OCI-LY3 (cell line): ENCODE measurements around the gene CHRD.

Source experiments
- H2AFZ ChIP-seq: fragments of 200-600, 300-600 bp; shearing (Covaris generic); 2 replicates; pipeline ENCODE4 v1.6.0; 2014; ENCODE audit warnings: antibody characterized with exemption, low read depth, low read length
- H3K27ac ChIP-seq: fragments of 200-600, 300-600 bp; sonication (generic); 2 replicates; pipeline ENCODE4 v1.5.1; 2014; ENCODE audit warnings: mild to moderate bottlenecking, low read length, moderate library complexity, mixed read lengths
- H3K27me3 ChIP-seq: fragments of 200-600, 300-600 bp; sonication (generic); 2 replicates; pipeline ENCODE4 v1.6.1; 2014; ENCODE audit warnings: low read depth, low read length, mixed read lengths
- H3K36me3 ChIP-seq: fragments of 200-600, 300-600 bp; sonication (generic); replicated peaks from 2 replicates; pipeline ENCODE3; 2014; ENCODE audit warnings: low read depth, low read length, mixed read lengths
- H3K4me1 ChIP-seq: fragments of 300-600, 200-600 bp; sonication (generic); 2 replicates; pipeline ENCODE4 v1.6.1; 2014; ENCODE audit warnings: low read length, mixed read lengths
- H3K4me2 ChIP-seq: fragments of 200-600, 300-600 bp; sonication (generic); 2 replicates; pipeline ENCODE4 v1.6.1; 2014; ENCODE audit warnings: low read length, mixed read lengths
- H3K4me3 ChIP-seq: fragments of 300-600, 200-600 bp; sonication (generic); 2 replicates; pipeline ENCODE4 v1.5.1; 2014; ENCODE audit warnings: antibody characterized with exemption, mild to moderate bottlenecking, low read length, moderate library complexity
- H3K79me2 ChIP-seq: fragments of 300-600, 200-600 bp; shearing (Covaris generic); 2 replicates; pipeline ENCODE4 v1.6.1; 2014; ENCODE audit warnings: mild to moderate bottlenecking, low read length, mixed read lengths
- H3K9ac ChIP-seq: fragments of 300-600, 200-600 bp; shearing (Covaris generic); 2 replicates; pipeline ENCODE4 v1.6.0; 2014; ENCODE audit warnings: mild to moderate bottlenecking, low read length, moderate library complexity
- H3K9me3 ChIP-seq: fragments of 200-600, 300-600 bp; shearing (Covaris generic); 2 replicates; pipeline ENCODE4 v1.6.1; 2014; ENCODE audit warnings: low read length, mixed read lengths; ENCODE audit not compliant: insufficient read depth
- H4K20me1 ChIP-seq: fragments of 200-600, 300-600 bp; sonication (generic); 2 replicates; pipeline ENCODE4 v1.6.1; 2016; ENCODE audit warnings: low read length, mixed read lengths; ENCODE audit not compliant: insufficient read depth
- EZH2phosphoT487 ChIP-seq: fragments of 200-600 bp; shearing (Covaris generic); IDR thresholded peaks from 2 replicates; pipeline ENCODE4 v1.6.1; 2018; ENCODE audit warnings: antibody characterized with exemption, mixed run types, low read depth
- TF ChIP-seq, protein P1 (sequence below): fragments of 200-600, 300-600 bp; sonication (generic); IDR thresholded peaks from 2 replicates; pipeline ENCODE4 v1.5.1; 2014; ENCODE audit warnings: antibody characterized with exemption, low read length, low read depth

Gene CHRD

DNA sequence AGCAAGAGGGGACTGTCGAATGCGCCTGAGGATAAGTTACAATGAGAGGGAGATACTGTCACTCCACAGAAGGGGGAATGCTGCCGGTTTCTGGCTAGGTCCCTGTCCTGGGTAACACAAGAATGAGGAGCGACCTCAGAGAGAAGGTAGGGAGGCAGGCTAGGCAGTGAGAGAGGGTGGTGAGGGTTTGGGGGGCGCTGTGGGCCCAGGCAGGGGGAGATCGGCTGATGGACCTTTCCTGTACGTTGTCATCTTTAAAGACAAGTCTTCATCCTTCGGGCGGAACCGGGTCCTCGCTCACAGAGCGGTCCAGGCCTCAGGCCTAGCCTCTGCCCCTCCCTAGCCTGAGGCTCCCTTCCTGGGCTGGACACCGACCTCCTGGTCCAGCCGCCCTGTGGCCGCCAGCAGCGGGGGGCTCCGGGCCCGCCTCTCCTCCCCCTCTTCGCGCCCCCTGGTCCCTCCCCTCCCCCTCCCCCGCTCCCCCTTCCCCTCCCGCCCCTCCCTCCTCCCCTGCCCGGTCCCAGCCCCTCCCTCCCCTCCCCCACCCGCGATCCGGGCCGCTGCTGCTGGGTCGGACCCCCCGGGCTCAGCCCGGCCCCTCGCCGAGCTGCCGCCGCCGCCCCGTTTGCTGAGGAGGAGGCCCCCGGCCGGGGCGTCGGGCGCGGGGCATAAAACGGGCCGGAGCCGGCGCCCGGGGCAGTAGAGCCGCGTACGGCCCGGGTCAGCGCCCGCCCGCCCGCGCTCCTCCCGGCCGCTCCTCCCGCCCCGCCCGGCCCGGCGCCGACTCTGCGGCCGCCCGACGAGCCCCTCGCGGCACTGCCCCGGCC, at the start of gene CHRD:
CHRD (plus strand) TSS at position 697 of the 827 bp plus-strand sequence. CDS start 265 bp downstream, outside the sequence.
- no peaks in the 10 kb centered on the region for H4K20me1 ChIP-seq
- no peak within 1 kb of the TSS for H3K4me2 ChIP-seq
- no peaks in the 10 kb centered on the region for H3K79me2 ChIP-seq
- H3K4me1 ChIP-seq: no peaks in the 10 kb centered on the region
- no peaks in the 10 kb centered on the region for H3K9me3 ChIP-seq
- H3K27ac ChIP-seq: no peak within 1 kb of the TSS
- H3K9ac ChIP-seq: no peak within 1 kb of the TSS
- TF ChIP-seq EZH2phosphoT487: no peak
- TF ChIP-seq, protein P1, sequence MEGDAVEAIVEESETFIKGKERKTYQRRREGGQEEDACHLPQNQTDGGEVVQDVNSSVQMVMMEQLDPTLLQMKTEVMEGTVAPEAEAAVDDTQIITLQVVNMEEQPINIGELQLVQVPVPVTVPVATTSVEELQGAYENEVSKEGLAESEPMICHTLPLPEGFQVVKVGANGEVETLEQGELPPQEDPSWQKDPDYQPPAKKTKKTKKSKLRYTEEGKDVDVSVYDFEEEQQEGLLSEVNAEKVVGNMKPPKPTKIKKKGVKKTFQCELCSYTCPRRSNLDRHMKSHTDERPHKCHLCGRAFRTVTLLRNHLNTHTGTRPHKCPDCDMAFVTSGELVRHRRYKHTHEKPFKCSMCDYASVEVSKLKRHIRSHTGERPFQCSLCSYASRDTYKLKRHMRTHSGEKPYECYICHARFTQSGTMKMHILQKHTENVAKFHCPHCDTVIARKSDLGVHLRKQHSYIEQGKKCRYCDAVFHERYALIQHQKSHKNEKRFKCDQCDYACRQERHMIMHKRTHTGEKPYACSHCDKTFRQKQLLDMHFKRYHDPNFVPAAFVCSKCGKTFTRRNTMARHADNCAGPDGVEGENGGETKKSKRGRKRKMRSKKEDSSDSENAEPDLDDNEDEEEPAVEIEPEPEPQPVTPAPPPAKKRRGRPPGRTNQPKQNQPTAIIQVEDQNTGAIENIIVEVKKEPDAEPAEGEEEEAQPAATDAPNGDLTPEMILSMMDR: no peak
- H3K4me3 ChIP-seq: no peak within 1 kb of the TSS
- H3K36me3 ChIP-seq: no peaks in the 10 kb centered on the region
- H3K27me3 ChIP-seq: peaks cover 3% of the 10 kb centered on the region; the same call in 1 of the 2 replicates
- H2AFZ ChIP-seq: no peak within 1 kb of the TSS

DNA sequence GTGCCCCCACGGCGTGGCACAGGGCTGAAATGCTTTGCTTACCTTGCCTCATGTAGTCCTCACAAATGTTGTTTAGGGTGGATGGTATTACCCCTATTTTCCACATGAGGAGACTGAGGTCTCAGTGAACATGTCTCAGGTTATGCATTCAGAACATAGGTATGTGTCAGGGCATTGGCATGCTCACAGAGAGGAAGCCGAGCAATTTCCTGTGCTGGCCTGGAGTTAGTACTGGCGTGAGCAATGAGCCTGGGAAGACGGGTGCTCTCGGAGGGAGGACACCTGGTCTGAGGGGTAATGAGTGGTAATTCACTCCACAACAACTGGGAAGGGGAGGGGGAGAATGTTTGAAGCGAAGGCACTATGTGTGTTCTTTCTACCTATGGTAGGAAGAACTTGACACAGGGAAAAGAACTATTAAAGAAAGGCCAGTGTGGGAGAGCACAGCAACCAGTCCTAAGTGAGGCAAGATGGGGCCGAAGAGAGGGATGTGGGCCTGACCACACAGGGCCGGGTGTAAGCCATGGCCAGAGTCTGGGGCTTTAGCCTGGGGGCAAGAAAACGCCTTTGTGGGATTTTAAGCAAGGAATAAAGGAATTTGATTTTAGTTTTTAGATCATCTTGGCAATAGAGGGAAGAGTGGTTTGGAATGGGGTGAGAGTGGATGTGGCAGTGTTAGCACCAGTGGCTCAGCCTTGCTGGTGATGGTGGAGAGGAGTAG, 47.3 kb upstream of the CHRD start:
- Histone ChIP-seq H3K4me2 (no peak overlapping the region), H3K79me2 (peaks cover 4% of the 10 kb centered on the region; the same call in 1 of the 2 replicates), H3K4me1 (peaks cover 4% of the 10 kb centered on the region; the same call in 1 of the 2 replicates), H4K20me1 (peaks cover 40% of the 10 kb centered on the region), H3K9me3 (no peaks in the 10 kb centered on the region), H3K27me3 (no peaks in the 10 kb centered on the region), H2AFZ (no peak overlapping the region), H3K4me3 (no peak overlapping the region), H3K36me3 (peaks cover 78% of the 10 kb centered on the region), H3K9ac (no peak overlapping the region), H3K27ac (no peak overlapping the region)
- no peak for TF ChIP-seq EZH2phosphoT487
- TF ChIP-seq, protein P1: no peak

DNA sequence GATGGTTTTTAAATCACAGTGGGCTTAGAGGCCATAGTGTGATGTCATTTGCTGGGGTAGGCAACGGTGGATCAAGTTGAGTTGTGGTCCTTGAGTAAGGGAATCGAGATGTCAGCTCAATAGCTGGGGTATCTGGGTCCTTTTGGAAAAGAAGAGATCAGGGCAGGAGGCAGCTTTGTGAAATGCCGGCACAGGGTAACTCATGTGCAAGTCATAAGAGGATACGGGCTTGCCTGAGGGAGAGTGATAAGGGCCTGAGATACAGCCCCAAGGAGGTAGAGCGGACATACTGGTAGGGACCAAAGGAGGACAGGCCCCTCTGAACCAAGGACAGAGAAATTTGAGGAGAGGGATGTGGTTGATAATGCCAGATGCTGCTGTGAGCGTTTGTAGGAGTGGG, 46.7 kb upstream of the CHRD start:
- Histone ChIP-seq H3K27ac (no peak overlapping the region), H3K4me3 (no peak overlapping the region), H4K20me1 (peaks cover 40% of the 10 kb centered on the region), H3K36me3 (peaks cover 72% of the 10 kb centered on the region), H3K9ac (no peak overlapping the region), H3K27me3 (no peaks in the 10 kb centered on the region), H3K4me1 (peaks cover 4% of the 10 kb centered on the region; the same call in 1 of the 2 replicates), H3K9me3 (no peaks in the 10 kb centered on the region), H3K4me2 (no peak overlapping the region), H2AFZ (no peak overlapping the region), H3K79me2 (no peaks in the 10 kb centered on the region; the same call in 1 of the 2 replicates)
- TF ChIP-seq EZH2phosphoT487: no peak
- TF ChIP-seq, protein P1: no peak

DNA sequence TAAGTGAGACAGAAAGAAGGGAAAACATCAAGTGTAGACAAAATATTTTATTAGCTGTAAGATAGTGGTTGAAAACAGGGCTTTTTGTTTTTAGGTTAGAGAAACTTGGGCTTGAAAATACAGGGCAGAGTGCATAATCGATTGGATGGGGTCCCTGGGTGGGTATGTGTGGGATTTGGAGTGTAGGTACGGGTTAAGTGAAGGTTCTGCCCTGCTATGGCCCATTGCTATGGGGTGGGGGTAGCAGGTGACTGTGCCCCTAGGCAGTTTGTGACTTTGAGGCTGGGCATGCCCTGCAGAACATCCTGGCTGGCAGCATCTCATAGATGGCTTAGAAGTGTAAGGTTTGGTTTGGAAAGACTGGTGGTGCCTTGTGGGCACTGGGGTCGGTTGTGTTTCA, 46.2 kb upstream of the CHRD start:
- Histone ChIP-seq H3K4me3 (no peak overlapping the region), H4K20me1 (peaks cover 40% of the 10 kb centered on the region), H3K9ac (no peak overlapping the region), H3K27ac (no peak overlapping the region), H3K4me2 (no peak overlapping the region), H3K79me2 (no peaks in the 10 kb centered on the region; the same call in 1 of the 2 replicates), H3K36me3 (peaks cover 67% of the 10 kb centered on the region), H3K4me1 (peaks cover 4% of the 10 kb centered on the region; the same call in 1 of the 2 replicates), H3K9me3 (no peaks in the 10 kb centered on the region), H3K27me3 (no peaks in the 10 kb centered on the region), H2AFZ (no peak overlapping the region)
- TF ChIP-seq, protein P1: no peak
- TF ChIP-seq EZH2phosphoT487: no peak
